K562 (cell line): ENCODE data around the gene PCAT6. TPM values are rescaled to one million over a fixed set of nuclear protein-coding genes. Genes with fewer than 3 reads are reported as not detected.

Experiments
- ADNP ChIP-seq: fragments of 200-800 bp; sonication (Bioruptor generic); IDR thresholded peaks from 2 replicates; pipeline ENCODE4 v1.6.1; 2016; ENCODE audit warnings: missing genetic modification characterization, missing compliant biosample characterization
- COPS2 ChIP-seq: fragments of 450-650 bp; conservative IDR thresholded peaks from 2 replicates; pipeline ENCODE4 v1.6.1; 2016; ENCODE audit warnings: mild to moderate bottlenecking, moderate library complexity
- NFYB ChIP-seq: IDR thresholded peaks from 2 replicates; pipeline ENCODE4 v1.6.1; 2011; ENCODE audit warnings: mild to moderate bottlenecking, moderate library complexity; ENCODE audit not compliant: insufficient read length; ENCODE audit errors: extremely low read depth
- PPARD ChIP-seq: fragments of 250-450 bp; sonication (Bioruptor Pico); IDR thresholded peaks from 2 replicates; pipeline ENCODE4 v1.8.0; 2022; ENCODE audit warnings: inconsistent platforms, mild to moderate bottlenecking, moderate library complexity
- RBBP5 ChIP-seq: fragments of 200-600 bp; sonication (generic); IDR thresholded peaks from 2 replicates; pipeline ENCODE4 v1.6.1; 2012; ENCODE audit warnings: borderline replicate concordance, mild to moderate bottlenecking, low read length, control low read depth, inconsistent platforms; ENCODE audit not compliant: insufficient read depth, poor library complexity, severe bottlenecking
- RHOXF2B ChIP-seq: fragments of 250-450 bp; sonication (Bioruptor Pico); conservative IDR thresholded peaks from 2 replicates; pipeline ENCODE4 v1.5.1; 2021
- XRCC5 ChIP-seq: fragments of 200-400 bp; formaldehyde crosslinking; IDR thresholded peaks from 2 replicates; pipeline ENCODE4 v1.6.1; 2017; ENCODE audit warnings: low read depth, mild to moderate bottlenecking, low read length
- ZC3H8 ChIP-seq: fragments of 450-650 bp; IDR thresholded peaks from 2 replicates; pipeline ENCODE4 v1.6.1; 2017
- ZSCAN29 ChIP-seq: fragments of 450-650 bp; IDR thresholded peaks from 2 replicates; pipeline ENCODE4 v1.6.1; 2017
- polyA plus RNA-seq, 8 experiments: library from polyadenylated mRNA; depleted of rRNA in 4 of 8; stranded (reverse) in 5 of 8; unstranded in 3 of 8; fragments of >200 nt; fragmentation: Nextera tagmentation in 2 of 8; fragmentation: Illumina TruSeq in 1 of 8; extraction: Ambion mirVana in 2 of 8; extraction: Trizol in 1 of 8; gene quantifications; 2 replicates each; pipeline versions ENCODE4 v1.2.1 to v1.2.3, GENCODE V29; 2011 to 2014; ENCODE audit warnings: inconsistent platforms in 1 of 8, missing spikeins in 1 of 8
- total RNA-seq, 7 experiments: library from RNA; depleted of rRNA in 6 of 7; stranded (reverse); fragments of >200 nt in 6 of 7; fragmentation: Illumina TruSeq in 2 of 7; extraction: Trizol in 2 of 7; gene quantifications; 2 replicates each; pipeline versions ENCODE4 v1.2.1 to v1.2.3, GENCODE V29; 2011 to 2021; ENCODE audit warnings: low replicate concordance in 1 of 7
- TF ChIP-seq, protein P1 (sequence below): fragments of 450-650 bp; IDR thresholded peaks from 2 replicates; pipeline ENCODE4 v1.6.1; 2016; ENCODE audit warnings: mild to moderate bottlenecking, moderate library complexity
- TF ChIP-seq, protein P2 (sequence below): sonication (generic); formaldehyde crosslinking; IDR thresholded peaks from 2 replicates; pipeline ENCODE4 v1.8.0; 2022; ENCODE audit warnings: missing genetic modification reagents, mild to moderate bottlenecking, moderate library complexity, borderline replicate concordance
- TF ChIP-seq, protein P3 (sequence below): fragments of 450-650 bp; formaldehyde crosslinking; IDR thresholded peaks from 2 replicates; pipeline ENCODE4 v1.4.0; 2022; ENCODE audit warnings: missing genetic modification characterization

Gene PCAT6
- total and polyA plus RNA-seq, 9 of the 15 experiments (the other 6 are each of a cell fraction or from before 2014, with no cell fraction given): 0.25 to 2.4 (median 0.54) TPM; not detected in 1

DNA sequence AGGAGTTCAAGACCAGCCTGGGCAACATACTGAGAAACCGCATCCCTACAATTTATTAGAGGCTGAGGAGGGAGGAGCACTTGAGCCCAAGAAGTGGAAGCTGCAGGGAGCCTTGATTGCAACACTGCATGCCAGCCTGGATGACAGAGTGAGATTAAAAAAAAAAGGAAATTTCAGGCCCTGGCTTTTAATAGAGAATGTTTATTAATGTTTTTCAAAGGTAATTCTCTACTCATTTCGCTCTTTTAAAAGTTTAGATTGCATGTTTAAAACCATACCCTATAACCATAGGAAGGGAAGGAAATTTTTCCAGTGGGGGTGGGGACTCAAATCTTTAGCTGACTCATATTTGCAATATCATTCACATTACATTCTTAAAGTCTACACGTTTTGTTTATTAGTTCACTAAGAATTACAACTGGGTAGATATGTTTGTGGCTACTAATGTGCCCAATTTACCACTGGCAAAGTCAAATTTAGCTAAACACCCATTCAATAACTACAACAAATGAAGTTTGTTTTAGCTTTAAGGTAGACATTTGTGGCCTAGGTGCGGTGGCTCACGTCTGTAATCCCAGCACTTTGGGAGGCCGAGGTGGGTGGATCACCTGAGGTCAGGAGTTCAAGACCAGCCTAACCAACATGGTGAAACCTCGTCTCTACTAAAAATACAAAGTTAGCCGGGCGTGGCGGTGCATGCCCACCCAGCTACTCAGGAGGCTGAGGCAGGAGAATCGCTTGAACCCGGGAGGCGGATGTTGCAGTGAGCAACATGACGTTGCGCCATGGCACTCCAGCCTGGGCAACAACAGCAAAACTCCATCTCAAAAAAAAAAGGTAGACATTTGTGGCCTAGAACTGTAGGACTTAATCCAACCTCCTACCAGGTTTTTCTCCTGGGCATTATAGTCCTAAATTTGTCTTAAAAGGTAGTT, 7.5 kb upstream of the PCAT6 start (continued):
- TF ChIP-seq, protein P1, sequence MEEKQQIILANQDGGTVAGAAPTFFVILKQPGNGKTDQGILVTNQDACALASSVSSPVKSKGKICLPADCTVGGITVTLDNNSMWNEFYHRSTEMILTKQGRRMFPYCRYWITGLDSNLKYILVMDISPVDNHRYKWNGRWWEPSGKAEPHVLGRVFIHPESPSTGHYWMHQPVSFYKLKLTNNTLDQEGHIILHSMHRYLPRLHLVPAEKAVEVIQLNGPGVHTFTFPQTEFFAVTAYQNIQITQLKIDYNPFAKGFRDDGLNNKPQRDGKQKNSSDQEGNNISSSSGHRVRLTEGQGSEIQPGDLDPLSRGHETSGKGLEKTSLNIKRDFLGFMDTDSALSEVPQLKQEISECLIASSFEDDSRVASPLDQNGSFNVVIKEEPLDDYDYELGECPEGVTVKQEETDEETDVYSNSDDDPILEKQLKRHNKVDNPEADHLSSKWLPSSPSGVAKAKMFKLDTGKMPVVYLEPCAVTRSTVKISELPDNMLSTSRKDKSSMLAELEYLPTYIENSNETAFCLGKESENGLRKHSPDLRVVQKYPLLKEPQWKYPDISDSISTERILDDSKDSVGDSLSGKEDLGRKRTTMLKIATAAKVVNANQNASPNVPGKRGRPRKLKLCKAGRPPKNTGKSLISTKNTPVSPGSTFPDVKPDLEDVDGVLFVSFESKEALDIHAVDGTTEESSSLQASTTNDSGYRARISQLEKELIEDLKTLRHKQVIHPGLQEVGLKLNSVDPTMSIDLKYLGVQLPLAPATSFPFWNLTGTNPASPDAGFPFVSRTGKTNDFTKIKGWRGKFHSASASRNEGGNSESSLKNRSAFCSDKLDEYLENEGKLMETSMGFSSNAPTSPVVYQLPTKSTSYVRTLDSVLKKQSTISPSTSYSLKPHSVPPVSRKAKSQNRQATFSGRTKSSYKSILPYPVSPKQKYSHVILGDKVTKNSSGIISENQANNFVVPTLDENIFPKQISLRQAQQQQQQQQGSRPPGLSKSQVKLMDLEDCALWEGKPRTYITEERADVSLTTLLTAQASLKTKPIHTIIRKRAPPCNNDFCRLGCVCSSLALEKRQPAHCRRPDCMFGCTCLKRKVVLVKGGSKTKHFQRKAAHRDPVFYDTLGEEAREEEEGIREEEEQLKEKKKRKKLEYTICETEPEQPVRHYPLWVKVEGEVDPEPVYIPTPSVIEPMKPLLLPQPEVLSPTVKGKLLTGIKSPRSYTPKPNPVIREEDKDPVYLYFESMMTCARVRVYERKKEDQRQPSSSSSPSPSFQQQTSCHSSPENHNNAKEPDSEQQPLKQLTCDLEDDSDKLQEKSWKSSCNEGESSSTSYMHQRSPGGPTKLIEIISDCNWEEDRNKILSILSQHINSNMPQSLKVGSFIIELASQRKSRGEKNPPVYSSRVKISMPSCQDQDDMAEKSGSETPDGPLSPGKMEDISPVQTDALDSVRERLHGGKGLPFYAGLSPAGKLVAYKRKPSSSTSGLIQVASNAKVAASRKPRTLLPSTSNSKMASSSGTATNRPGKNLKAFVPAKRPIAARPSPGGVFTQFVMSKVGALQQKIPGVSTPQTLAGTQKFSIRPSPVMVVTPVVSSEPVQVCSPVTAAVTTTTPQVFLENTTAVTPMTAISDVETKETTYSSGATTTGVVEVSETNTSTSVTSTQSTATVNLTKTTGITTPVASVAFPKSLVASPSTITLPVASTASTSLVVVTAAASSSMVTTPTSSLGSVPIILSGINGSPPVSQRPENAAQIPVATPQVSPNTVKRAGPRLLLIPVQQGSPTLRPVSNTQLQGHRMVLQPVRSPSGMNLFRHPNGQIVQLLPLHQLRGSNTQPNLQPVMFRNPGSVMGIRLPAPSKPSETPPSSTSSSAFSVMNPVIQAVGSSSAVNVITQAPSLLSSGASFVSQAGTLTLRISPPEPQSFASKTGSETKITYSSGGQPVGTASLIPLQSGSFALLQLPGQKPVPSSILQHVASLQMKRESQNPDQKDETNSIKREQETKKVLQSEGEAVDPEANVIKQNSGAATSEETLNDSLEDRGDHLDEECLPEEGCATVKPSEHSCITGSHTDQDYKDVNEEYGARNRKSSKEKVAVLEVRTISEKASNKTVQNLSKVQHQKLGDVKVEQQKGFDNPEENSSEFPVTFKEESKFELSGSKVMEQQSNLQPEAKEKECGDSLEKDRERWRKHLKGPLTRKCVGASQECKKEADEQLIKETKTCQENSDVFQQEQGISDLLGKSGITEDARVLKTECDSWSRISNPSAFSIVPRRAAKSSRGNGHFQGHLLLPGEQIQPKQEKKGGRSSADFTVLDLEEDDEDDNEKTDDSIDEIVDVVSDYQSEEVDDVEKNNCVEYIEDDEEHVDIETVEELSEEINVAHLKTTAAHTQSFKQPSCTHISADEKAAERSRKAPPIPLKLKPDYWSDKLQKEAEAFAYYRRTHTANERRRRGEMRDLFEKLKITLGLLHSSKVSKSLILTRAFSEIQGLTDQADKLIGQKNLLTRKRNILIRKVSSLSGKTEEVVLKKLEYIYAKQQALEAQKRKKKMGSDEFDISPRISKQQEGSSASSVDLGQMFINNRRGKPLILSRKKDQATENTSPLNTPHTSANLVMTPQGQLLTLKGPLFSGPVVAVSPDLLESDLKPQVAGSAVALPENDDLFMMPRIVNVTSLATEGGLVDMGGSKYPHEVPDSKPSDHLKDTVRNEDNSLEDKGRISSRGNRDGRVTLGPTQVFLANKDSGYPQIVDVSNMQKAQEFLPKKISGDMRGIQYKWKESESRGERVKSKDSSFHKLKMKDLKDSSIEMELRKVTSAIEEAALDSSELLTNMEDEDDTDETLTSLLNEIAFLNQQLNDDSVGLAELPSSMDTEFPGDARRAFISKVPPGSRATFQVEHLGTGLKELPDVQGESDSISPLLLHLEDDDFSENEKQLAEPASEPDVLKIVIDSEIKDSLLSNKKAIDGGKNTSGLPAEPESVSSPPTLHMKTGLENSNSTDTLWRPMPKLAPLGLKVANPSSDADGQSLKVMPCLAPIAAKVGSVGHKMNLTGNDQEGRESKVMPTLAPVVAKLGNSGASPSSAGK: no peak
- TF ChIP-seq RHOXF2B (CRISPR knock-in tag): no peak
- peak; percentile 74 for TF ChIP-seq ADNP
- TF ChIP-seq PPARD (CRISPR knock-in tag): no peak
- no peak for TF ChIP-seq NFYB
- TF ChIP-seq, protein P2, sequence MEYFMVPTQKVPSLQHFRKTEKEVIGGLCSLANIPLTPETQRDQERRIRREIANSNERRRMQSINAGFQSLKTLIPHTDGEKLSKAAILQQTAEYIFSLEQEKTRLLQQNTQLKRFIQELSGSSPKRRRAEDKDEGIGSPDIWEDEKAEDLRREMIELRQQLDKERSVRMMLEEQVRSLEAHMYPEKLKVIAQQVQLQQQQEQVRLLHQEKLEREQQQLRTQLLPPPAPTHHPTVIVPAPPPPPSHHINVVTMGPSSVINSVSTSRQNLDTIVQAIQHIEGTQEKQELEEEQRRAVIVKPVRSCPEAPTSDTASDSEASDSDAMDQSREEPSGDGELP (CRISPR knock-in tag): no peak; the same call in 1 of the 2 replicates
- TF ChIP-seq, protein P3, sequence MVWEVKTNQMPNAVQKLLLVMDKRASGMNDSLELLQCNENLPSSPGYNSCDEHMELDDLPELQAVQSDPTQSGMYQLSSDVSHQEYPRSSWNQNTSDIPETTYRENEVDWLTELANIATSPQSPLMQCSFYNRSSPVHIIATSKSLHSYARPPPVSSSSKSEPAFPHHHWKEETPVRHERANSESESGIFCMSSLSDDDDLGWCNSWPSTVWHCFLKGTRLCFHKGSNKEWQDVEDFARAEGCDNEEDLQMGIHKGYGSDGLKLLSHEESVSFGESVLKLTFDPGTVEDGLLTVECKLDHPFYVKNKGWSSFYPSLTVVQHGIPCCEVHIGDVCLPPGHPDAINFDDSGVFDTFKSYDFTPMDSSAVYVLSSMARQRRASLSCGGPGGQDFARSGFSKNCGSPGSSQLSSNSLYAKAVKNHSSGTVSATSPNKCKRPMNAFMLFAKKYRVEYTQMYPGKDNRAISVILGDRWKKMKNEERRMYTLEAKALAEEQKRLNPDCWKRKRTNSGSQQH (CRISPR knock-in tag): no peak
- no peak for TF ChIP-seq COPS2
- TF ChIP-seq RBBP5: no peak
- 0 out of 2 replicates have a peak, but pooled peaks have one; percentile 43 for TF ChIP-seq ZSCAN29
- TF ChIP-seq ZC3H8: no peak
- no peak for TF ChIP-seq XRCC5
